A673 (cell line): ENCODE results near the gene GOLPH3L. TPM values are rescaled to one million over a fixed set of nuclear protein-coding genes. Genes with fewer than 3 reads are reported as not detected.
"Not testable (repeated sequence)": the region's sequence is repeated elsewhere in the genome, so short reads cannot be mapped to it uniquely, and the experiment has no call there.

Experiments used
- BruUV-seq: library from RNA; stranded (reverse); fragments of 400-500 nt; replicated peaks from 2 replicates; lab custom pipeline; 2021; lab: Mats Ljungman, UMichigan
- CTCF ChIA-PET: fragments of 300-600 bp; sonication (Branson Sonifier 250); formaldehyde crosslinking; loops from one replicate; lab custom pipeline; 2022; ENCODE audit warnings: antibody characterized with exemption; lab: Charles Lee
- POLR2A ChIA-PET: fragments of 300-600 bp; sonication (Branson Sonifier 250); formaldehyde crosslinking; loops from one replicate; lab custom pipeline; 2022; ENCODE audit warnings: antibody characterized with exemption; ENCODE audit not compliant: low non-redundant PET; lab: Charles Lee
- DNase-seq: peaks from one replicate; pipeline ENCODE4 v3.0.0-alpha.2; 2015; ENCODE audit warnings: low spot score
- H3K27ac ChIP-seq: fragments of 200-600 bp; sonication (generic); 2 replicates; pipeline ENCODE4 v1.5.1; 2016; ENCODE audit warnings: mixed run types, low read depth, mild to moderate bottlenecking, mixed read lengths, antibody characterized with exemption, low read length; ENCODE audit not compliant: poor library complexity, severe bottlenecking
- H3K27me3 ChIP-seq: fragments of 200-600 bp; sonication (generic); replicated peaks from 2 replicates; pipeline ENCODE4 v1.6.1; 2017; ENCODE audit warnings: mixed run types, low read depth, mild to moderate bottlenecking, mixed read lengths, antibody characterized with exemption, low read length; ENCODE audit not compliant: insufficient read depth, poor library complexity
- H3K36me3 ChIP-seq: fragments of 200-600 bp; sonication (generic); 2 replicates; pipeline ENCODE4 v1.6.1; 2016; ENCODE audit warnings: mixed run types, mild to moderate bottlenecking, mixed read lengths, antibody characterized with exemption, low read length; ENCODE audit not compliant: insufficient read depth, poor library complexity, severe bottlenecking
- H3K4me1 ChIP-seq: fragments of 200-600 bp; sonication (generic); 2 replicates; pipeline ENCODE4 v1.6.1; 2017; ENCODE audit warnings: mixed run types, mild to moderate bottlenecking, mixed read lengths, antibody characterized with exemption, low read length; ENCODE audit not compliant: insufficient read depth, poor library complexity, severe bottlenecking
- H3K4me3 ChIP-seq: fragments of 200-600 bp; sonication (generic); 2 replicates; pipeline ENCODE4 v1.5.1; 2016; ENCODE audit warnings: low read depth, mixed run types, mild to moderate bottlenecking, mixed read lengths, low read length; ENCODE audit not compliant: poor library complexity, severe bottlenecking
- H3K9me3 ChIP-seq: fragments of 200-600 bp; sonication (generic); 2 replicates; pipeline ENCODE4 v1.6.1; 2016; ENCODE audit warnings: mixed run types, low read depth, mild to moderate bottlenecking, mixed read lengths, antibody characterized with exemption, low read length; ENCODE audit not compliant: poor library complexity, severe bottlenecking
- EZH2 ChIP-seq: fragments of 200-600 bp; sonication (generic); IDR thresholded peaks from 2 replicates; pipeline ENCODE4 v1.6.1; 2017; ENCODE audit warnings: borderline replicate concordance, low read depth, mild to moderate bottlenecking, mixed read lengths, antibody characterized with exemption, low read length; ENCODE audit not compliant: poor library complexity, severe bottlenecking
- intact Hi-C: fragments of 100-400 bp; cut with micrococcal nuclease; formaldehyde crosslinking; loops from one replicate; pipeline ENCODE4 v1.10.0; 2022; ENCODE audit not compliant: unreplicated experiment
- total RNA-seq: library from RNA; stranded (reverse); gene quantifications from 2 replicates; pipeline ENCODE4 v1.2.3, GENCODE V29; 2021
- TF ChIP-seq, protein P1 (sequence below): fragments of 300-800, 200-600 bp; sonication (generic); conservative IDR thresholded peaks from 2 replicates; pipeline ENCODE4 v1.5.1; 2017; ENCODE audit warnings: low read depth, mild to moderate bottlenecking, antibody characterized with exemption, low read length, moderate library complexity, mixed read lengths

Gene GOLPH3L
- total RNA-seq, 1 experiment from 2014 or later, result 22.6 TPM

DNA sequence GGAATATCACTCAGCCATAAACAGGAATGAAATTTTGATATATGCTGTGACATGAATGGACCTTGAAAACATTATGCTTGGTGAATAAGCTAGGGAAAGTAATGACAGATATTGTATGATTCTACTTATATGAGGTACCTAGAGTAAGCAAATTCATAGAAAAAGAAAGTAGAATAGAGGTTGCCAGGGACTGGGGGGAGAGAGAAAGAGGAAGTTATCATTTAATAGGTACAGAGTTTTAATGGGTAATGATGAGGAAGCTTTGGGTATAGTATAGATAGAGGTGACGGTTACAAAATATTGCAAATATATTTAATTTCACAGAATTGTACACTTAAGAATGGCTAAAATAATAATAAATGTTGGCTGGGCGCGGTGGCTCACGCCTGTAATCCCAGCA lies 36.4 kb downstream of the GOLPH3L start:
- no TSS peak for BruUV-seq
- no peaks in the 10 kb centered on the region for H3K27me3 ChIP-seq
- H3K36me3 ChIP-seq, result peaks cover 8% of the 10 kb centered on the region
- CTCF ChIA-PET, result no interaction called here
- H3K4me3 ChIP-seq, result no peak overlapping the region
- POLR2A ChIA-PET, result no interaction called here
- H3K9me3 ChIP-seq, result no peaks in the 10 kb centered on the region
- no peak overlapping the region for H3K27ac ChIP-seq
- no peaks in the 10 kb centered on the region for H3K4me1 ChIP-seq
- no peak for DNase-seq
- intact Hi-C loops, result no loop called here
- TF ChIP-seq, protein P1, sequence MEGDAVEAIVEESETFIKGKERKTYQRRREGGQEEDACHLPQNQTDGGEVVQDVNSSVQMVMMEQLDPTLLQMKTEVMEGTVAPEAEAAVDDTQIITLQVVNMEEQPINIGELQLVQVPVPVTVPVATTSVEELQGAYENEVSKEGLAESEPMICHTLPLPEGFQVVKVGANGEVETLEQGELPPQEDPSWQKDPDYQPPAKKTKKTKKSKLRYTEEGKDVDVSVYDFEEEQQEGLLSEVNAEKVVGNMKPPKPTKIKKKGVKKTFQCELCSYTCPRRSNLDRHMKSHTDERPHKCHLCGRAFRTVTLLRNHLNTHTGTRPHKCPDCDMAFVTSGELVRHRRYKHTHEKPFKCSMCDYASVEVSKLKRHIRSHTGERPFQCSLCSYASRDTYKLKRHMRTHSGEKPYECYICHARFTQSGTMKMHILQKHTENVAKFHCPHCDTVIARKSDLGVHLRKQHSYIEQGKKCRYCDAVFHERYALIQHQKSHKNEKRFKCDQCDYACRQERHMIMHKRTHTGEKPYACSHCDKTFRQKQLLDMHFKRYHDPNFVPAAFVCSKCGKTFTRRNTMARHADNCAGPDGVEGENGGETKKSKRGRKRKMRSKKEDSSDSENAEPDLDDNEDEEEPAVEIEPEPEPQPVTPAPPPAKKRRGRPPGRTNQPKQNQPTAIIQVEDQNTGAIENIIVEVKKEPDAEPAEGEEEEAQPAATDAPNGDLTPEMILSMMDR, result no peak

DNA sequence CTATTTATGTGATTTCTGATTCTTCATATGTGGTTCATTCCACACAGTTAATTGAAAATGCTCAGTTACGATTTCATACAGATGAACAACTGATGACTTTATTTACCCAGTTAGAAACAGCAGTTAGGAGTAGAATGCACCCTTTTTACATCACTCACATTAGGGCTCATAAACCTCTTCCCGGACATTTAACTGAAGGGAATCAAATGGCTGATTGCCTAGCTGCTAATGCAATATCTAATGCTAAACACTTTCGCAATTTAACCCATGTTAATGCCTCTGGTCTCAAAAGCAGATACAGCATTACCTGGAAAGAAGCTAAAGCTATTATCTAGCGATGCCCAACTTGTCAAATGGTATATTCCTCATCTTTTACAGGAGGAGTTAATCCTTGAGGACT lies 39.9 kb downstream of the GOLPH3L start:
- H3K4me1 ChIP-seq, H3K27me3 ChIP-seq, H3K36me3 ChIP-seq, POLR2A ChIA-PET, H3K4me3 ChIP-seq, H3K9me3 ChIP-seq, CTCF ChIA-PET, BruUV-seq, H3K27ac ChIP-seq, DNase-seq, intact Hi-C loops: not testable (repeated sequence)

DNA sequence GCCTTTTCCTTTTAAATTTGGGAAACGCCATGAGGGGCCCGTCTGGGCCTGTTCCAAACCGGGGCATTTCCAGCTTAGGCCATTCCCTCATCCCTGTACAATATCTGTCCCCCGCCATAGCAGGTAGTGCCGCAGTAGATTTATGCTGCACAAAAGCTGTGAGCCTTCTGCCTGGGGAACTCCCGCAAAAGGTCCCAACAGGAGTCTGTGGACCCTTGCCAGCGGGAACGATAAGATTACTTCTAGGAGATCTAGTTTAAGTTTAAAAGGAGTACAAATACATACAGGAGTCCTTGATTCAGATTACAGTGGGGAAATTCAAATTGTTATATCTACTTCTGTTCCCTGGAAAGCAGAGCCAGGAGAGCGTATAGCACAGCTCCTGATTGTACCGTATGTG lies 42.3 kb downstream of the GOLPH3L start:
- H3K4me3 ChIP-seq, H3K27me3 ChIP-seq, intact Hi-C loops, H3K4me1 ChIP-seq, BruUV-seq, POLR2A ChIA-PET, H3K27ac ChIP-seq, CTCF ChIA-PET, H3K36me3 ChIP-seq, H3K9me3 ChIP-seq, DNase-seq: not testable (repeated sequence)

DNA sequence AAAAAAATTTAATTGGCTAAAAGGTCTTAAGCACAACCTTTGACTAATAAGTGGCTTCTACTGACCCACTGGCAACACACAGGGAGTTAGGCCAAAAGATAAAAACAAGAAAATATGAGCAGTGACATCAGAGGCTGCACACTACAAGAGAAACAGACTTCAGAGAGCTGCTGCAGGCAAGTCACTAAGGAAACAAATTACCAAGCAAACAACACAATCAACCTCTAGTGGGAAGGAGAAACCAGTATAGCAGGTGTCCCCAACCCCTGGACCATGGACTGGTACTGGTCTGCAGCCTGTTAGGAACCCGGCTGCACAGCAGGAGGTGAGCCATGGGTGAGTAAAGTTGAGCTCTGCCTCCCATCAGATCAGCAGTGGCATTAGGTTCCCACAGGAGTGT lies 46.8 kb downstream of the GOLPH3L start:
- no peaks in the 10 kb centered on the region for H3K27me3 ChIP-seq
- POLR2A ChIA-PET, result interaction anchor here (0.6 kb wide), 1 partner anchor 420 kb away, joined by 3 read pairs; the partner anchor contains the start of gene GABPB2
- no peaks in the 10 kb centered on the region for H3K9me3 ChIP-seq
- BruUV-seq, result no TSS peak
- no peaks in the 10 kb centered on the region for H3K4me1 ChIP-seq
- no peak overlapping the region for H3K27ac ChIP-seq
- intact Hi-C loops, result no loop called here
- TF ChIP-seq EZH2, result no peak
- TF ChIP-seq, protein P1, result no peak
- peaks cover 21% of the 10 kb centered on the region for H3K36me3 ChIP-seq
- no peak overlapping the region for H3K4me3 ChIP-seq
- no peak for DNase-seq
- CTCF ChIA-PET, result no interaction called here
